Measurements from ENCODE around the gene TPPP3. TPM values are rescaled to one million over a fixed set of nuclear protein-coding genes. Genes with fewer than 3 reads are reported as not detected.

TPPP3 gene
- polyA plus RNA-seq, 4 donors: 10.3 to 34.8 (median 22.2) TPM

GRCh38 chr16:67405336-67405735 lies 12.0 kb upstream of the TPPP3 start:
- Histone ChIP-seq H3K4me3 (ENCODE audit: low read depth in 1 of 3, low read length in 3 of 3) (no peak overlapping the region), H3K4me1 (ENCODE audit: control insufficient read depth in 3 of 3, insufficient read depth in 2 of 3, low read depth in 1 of 3, low read length in 2 of 3) (peaks cover 0 to 14% (median 3%) of the 10 kb centered on the region in 3 donors), H3K36me3 (ENCODE audit: control insufficient read depth in 3 of 3, insufficient read depth in 2 of 3, low read depth in 1 of 3, low read length in 3 of 3) (peaks cover 0 to 15% (median 0%) of the 10 kb centered on the region in 3 donors), H3K27ac (ENCODE audit: low read depth in 1 of 3, low read length in 2 of 3) (peak overlapping the region in 1 of 3 donors; percentile 69), H3K9me3 (ENCODE audit: control insufficient read depth in 2 of 2, insufficient read depth in 1 of 2, low read depth in 1 of 2, low read length in 1 of 2) (no peaks in the 10 kb centered on the region), H3K27me3 (ENCODE audit: control insufficient read depth in 3 of 3, insufficient read depth in 3 of 3, low read length in 3 of 3) (no peaks in the 10 kb centered on the region)
- 80 to 88% (median 88%) methylated on average over 8 of the region's 8 CpGs for WGBS, 3 donors
- DNase-seq: no peak
- no peak for FAIRE-seq

- peaks cover 0 to 15% (median 0%) of the 10 kb centered on the region in 3 donors for H3K36me3 ChIP-seq (ENCODE audit: control insufficient read depth in 3 of 3, insufficient read depth in 2 of 3, low read depth in 1 of 3, low read length in 3 of 3)
- H3K4me1 ChIP-seq (ENCODE audit: control insufficient read depth in 3 of 3, insufficient read depth in 2 of 3, low read depth in 1 of 3, low read length in 2 of 3): peaks cover 0 to 15% (median 3%) of the 10 kb centered on the region in 3 donors
- no peak overlapping the region for H3K4me3 ChIP-seq (ENCODE audit: low read depth in 1 of 3, low read length in 3 of 3)
- peak overlapping the region in 2 of 3 donors; percentile 72 to 74 for H3K27ac ChIP-seq (ENCODE audit: low read depth in 1 of 3, low read length in 2 of 3)
- DNase-seq (peak; percentile 95 to 96), FAIRE-seq (no peak)
- WGBS, 3 donors: 45 to 68% (median 57%) methylated on average over 5 of the region's 5 CpGs
- H3K27me3 ChIP-seq (ENCODE audit: control insufficient read depth in 3 of 3, insufficient read depth in 3 of 3, low read length in 3 of 3): no peaks in the 10 kb centered on the region
- no peaks in the 10 kb centered on the region for H3K9me3 ChIP-seq (ENCODE audit: control insufficient read depth in 2 of 2, insufficient read depth in 1 of 2, low read depth in 1 of 2, low read length in 1 of 2)
Measured at GRCh38 chr16:67404740-67405226, 11.5 kb upstream of the TPPP3 start.

GRCh38 chr16:67403976-67404555 lies 10.8 kb upstream of the TPPP3 start:
- no peaks in the 10 kb centered on the region for H3K9me3 ChIP-seq (ENCODE audit: control insufficient read depth in 2 of 2, insufficient read depth in 1 of 2, low read depth in 1 of 2, low read length in 1 of 2)
- DNase-seq (no peak), FAIRE-seq (no peak)
- 80 to 81% (median 80%) methylated on average over 12 of the region's 12 CpGs for WGBS, 3 donors
- H3K27ac ChIP-seq (ENCODE audit: low read depth in 1 of 3, low read length in 2 of 3): peak overlapping the region in 2 of 3 donors; percentile 72 to 74
- H3K27me3 ChIP-seq (ENCODE audit: control insufficient read depth in 3 of 3, insufficient read depth in 3 of 3, low read length in 3 of 3): no peaks in the 10 kb centered on the region
- no peak overlapping the region for H3K4me3 ChIP-seq (ENCODE audit: low read depth in 1 of 3, low read length in 3 of 3)
- H3K36me3 ChIP-seq (ENCODE audit: control insufficient read depth in 3 of 3, insufficient read depth in 2 of 3, low read depth in 1 of 3, low read length in 3 of 3): peaks cover 0 to 14% (median 0%) of the 10 kb centered on the region in 3 donors
- H3K4me1 ChIP-seq (ENCODE audit: control insufficient read depth in 3 of 3, insufficient read depth in 2 of 3, low read depth in 1 of 3, low read length in 2 of 3): peaks cover 0 to 23% (median 3%) of the 10 kb centered on the region in 3 donors

GRCh38 chr16:67400901-67401300 lies 7.6 kb upstream of the TPPP3 start:
- Histone ChIP-seq H3K27me3 (ENCODE audit: control insufficient read depth in 3 of 3, insufficient read depth in 3 of 3, low read length in 3 of 3) (no peaks in the 10 kb centered on the region), H3K36me3 (ENCODE audit: control insufficient read depth in 3 of 3, insufficient read depth in 2 of 3, low read depth in 1 of 3, low read length in 3 of 3) (peaks cover 0 to 18% (median 0%) of the 10 kb centered on the region in 3 donors), H3K4me3 (ENCODE audit: low read depth in 1 of 3, low read length in 3 of 3) (no peak overlapping the region), H3K4me1 (ENCODE audit: control insufficient read depth in 3 of 3, insufficient read depth in 2 of 3, low read depth in 1 of 3, low read length in 2 of 3) (peaks cover 3 to 37% (median 5%) of the 10 kb centered on the region in 3 donors), H3K9me3 (ENCODE audit: control insufficient read depth in 2 of 2, insufficient read depth in 1 of 2, low read depth in 1 of 2, low read length in 1 of 2) (no peaks in the 10 kb centered on the region), H3K27ac (ENCODE audit: low read depth in 1 of 3, low read length in 2 of 3) (no peak overlapping the region)
- WGBS, 3 donors: 91 to 95% (median 93%) methylated on average over 14 of the region's 14 CpGs
- DNase-seq (no peak), FAIRE-seq (no peak)

- FAIRE-seq (no peak), DNase-seq (no peak)
- Histone ChIP-seq H3K36me3 (ENCODE audit: control insufficient read depth in 3 of 3, insufficient read depth in 2 of 3, low read depth in 1 of 3, low read length in 3 of 3) (peaks cover 0 to 16% (median 0%) of the 10 kb centered on the region in 3 donors), H3K27me3 (ENCODE audit: control insufficient read depth in 3 of 3, insufficient read depth in 3 of 3, low read length in 3 of 3) (peaks cover 0 to 4% (median 0%) of the 10 kb centered on the region in 3 donors), H3K4me1 (ENCODE audit: control insufficient read depth in 3 of 3, insufficient read depth in 2 of 3, low read depth in 1 of 3, low read length in 2 of 3) (peaks cover 3 to 44% (median 13%) of the 10 kb centered on the region in 3 donors), H3K27ac (ENCODE audit: low read depth in 1 of 3, low read length in 2 of 3) (no peak overlapping the region), H3K4me3 (ENCODE audit: low read depth in 1 of 3, low read length in 3 of 3) (no peak overlapping the region), H3K9me3 (ENCODE audit: control insufficient read depth in 2 of 2, insufficient read depth in 1 of 2, low read depth in 1 of 2, low read length in 1 of 2) (no peaks in the 10 kb centered on the region)
- WGBS, 3 donors: 61 to 75% (median 67%) methylated on average over 19 of the region's 19 CpGs
Measured at GRCh38 chr16:67399749-67400704, 6.7 kb upstream of the TPPP3 start.

GRCh38 chr16:67399218-67399733 lies 6.0 kb upstream of the TPPP3 start:
- DNase-seq (peak in 1 of 2 donors; percentile 75), FAIRE-seq (no peak)
- Histone ChIP-seq H3K9me3 (ENCODE audit: control insufficient read depth in 2 of 2, insufficient read depth in 1 of 2, low read depth in 1 of 2, low read length in 1 of 2) (no peaks in the 10 kb centered on the region), H3K27ac (ENCODE audit: low read depth in 1 of 3, low read length in 2 of 3) (no peak overlapping the region), H3K4me3 (ENCODE audit: low read depth in 1 of 3, low read length in 3 of 3) (no peak overlapping the region), H3K36me3 (ENCODE audit: control insufficient read depth in 3 of 3, insufficient read depth in 2 of 3, low read depth in 1 of 3, low read length in 3 of 3) (peaks cover 0 to 13% (median 0%) of the 10 kb centered on the region in 3 donors), H3K27me3 (ENCODE audit: control insufficient read depth in 3 of 3, insufficient read depth in 3 of 3, low read length in 3 of 3) (peaks cover 0 to 9% (median 0%) of the 10 kb centered on the region in 3 donors), H3K4me1 (ENCODE audit: control insufficient read depth in 3 of 3, insufficient read depth in 2 of 3, low read depth in 1 of 3, low read length in 2 of 3) (peaks cover 2 to 41% (median 14%) of the 10 kb centered on the region in 3 donors)
- 34 to 47% (median 36%) methylated on average over 38 to 42 of the region's 42 CpGs for WGBS, 3 donors

GRCh38 chr16:67398546-67399217 lies 5.4 kb upstream of the TPPP3 start:
- peaks cover 0 to 41% (median 14%) of the 10 kb centered on the region in 3 donors for H3K4me1 ChIP-seq (ENCODE audit: control insufficient read depth in 3 of 3, insufficient read depth in 2 of 3, low read depth in 1 of 3, low read length in 2 of 3)
- peak overlapping the region in 1 of 3 donors; percentile 17 for H3K27ac ChIP-seq (ENCODE audit: low read depth in 1 of 3, low read length in 2 of 3)
- no peaks in the 10 kb centered on the region for H3K9me3 ChIP-seq (ENCODE audit: control insufficient read depth in 2 of 2, insufficient read depth in 1 of 2, low read depth in 1 of 2, low read length in 1 of 2)
- no peak for DNase-seq
- peaks cover 0 to 11% (median 0%) of the 10 kb centered on the region in 3 donors for H3K36me3 ChIP-seq (ENCODE audit: control insufficient read depth in 3 of 3, insufficient read depth in 2 of 3, low read depth in 1 of 3, low read length in 3 of 3)
- no peak overlapping the region for H3K4me3 ChIP-seq (ENCODE audit: low read depth in 1 of 3, low read length in 3 of 3)
- 91 to 94% (median 93%) methylated on average over 19 of the region's 19 CpGs for WGBS, 3 donors
- H3K27me3 ChIP-seq (ENCODE audit: control insufficient read depth in 3 of 3, insufficient read depth in 3 of 3, low read length in 3 of 3): peaks cover 0 to 15% (median 0%) of the 10 kb centered on the region in 3 donors
- FAIRE-seq: no peak

Data from small intestine (tissue), 7 donors.